NB4 (cell line): ENCODE data around the gene FUT8.

Source experiments
- CTCF ChIP-seq: IDR thresholded peaks from one replicate; pipeline ENCODE4 v1.5.1; 2012; ENCODE audit warnings: low read depth, low read length
- MAX ChIP-seq: IDR thresholded peaks from 2 replicates; pipeline ENCODE4 v1.6.1; 2011; ENCODE audit warnings: low read depth, low read length
- POLR2A ChIP-seq: IDR thresholded peaks from 2 replicates; pipeline ENCODE4 v1.6.1; 2011; ENCODE audit warnings: mild to moderate bottlenecking; ENCODE audit not compliant: insufficient read length; ENCODE audit errors: extremely low read depth

- TF ChIP-seq CTCF: no peak
- no peak for TF ChIP-seq POLR2A
- no peak for TF ChIP-seq MAX
Observed at GRCh38 chr14:65720743-65721142, 308.2 kb downstream of the FUT8 start.
